Measurements from ENCODE around the gene MGMT. TPM values are rescaled to one million over a fixed set of nuclear protein-coding genes. Genes with fewer than 3 reads are reported as not detected.

MGMT gene
- total RNA-seq, 3 donors from 2014 or later = 13.2 to 14.6 (median 14.4) TPM

- no peaks in the 10 kb centered on the region for H3K27me3 Mint-ChIP-seq (ENCODE audit: low read depth)
- peaks cover 19% of the 10 kb centered on the region for H3K9me3 Mint-ChIP-seq
- DNase-seq = no peak
- H3K4me3 Mint-ChIP-seq = no peak overlapping the region
- no peaks in the 10 kb centered on the region for H3K4me1 Mint-ChIP-seq (ENCODE audit: low read depth)
- no peak for ATAC-seq
- H3K36me3 Mint-ChIP-seq (ENCODE audit: insufficient read depth) = peaks cover 32% of the 10 kb centered on the region
These were observed 249.8 kb downstream of the MGMT start for GRCh38 chr10:129716881-129717280.

GRCh38 chr10:129717816-129718547 is 250.9 kb downstream of the MGMT start:
- no peak for ATAC-seq

DNA sequence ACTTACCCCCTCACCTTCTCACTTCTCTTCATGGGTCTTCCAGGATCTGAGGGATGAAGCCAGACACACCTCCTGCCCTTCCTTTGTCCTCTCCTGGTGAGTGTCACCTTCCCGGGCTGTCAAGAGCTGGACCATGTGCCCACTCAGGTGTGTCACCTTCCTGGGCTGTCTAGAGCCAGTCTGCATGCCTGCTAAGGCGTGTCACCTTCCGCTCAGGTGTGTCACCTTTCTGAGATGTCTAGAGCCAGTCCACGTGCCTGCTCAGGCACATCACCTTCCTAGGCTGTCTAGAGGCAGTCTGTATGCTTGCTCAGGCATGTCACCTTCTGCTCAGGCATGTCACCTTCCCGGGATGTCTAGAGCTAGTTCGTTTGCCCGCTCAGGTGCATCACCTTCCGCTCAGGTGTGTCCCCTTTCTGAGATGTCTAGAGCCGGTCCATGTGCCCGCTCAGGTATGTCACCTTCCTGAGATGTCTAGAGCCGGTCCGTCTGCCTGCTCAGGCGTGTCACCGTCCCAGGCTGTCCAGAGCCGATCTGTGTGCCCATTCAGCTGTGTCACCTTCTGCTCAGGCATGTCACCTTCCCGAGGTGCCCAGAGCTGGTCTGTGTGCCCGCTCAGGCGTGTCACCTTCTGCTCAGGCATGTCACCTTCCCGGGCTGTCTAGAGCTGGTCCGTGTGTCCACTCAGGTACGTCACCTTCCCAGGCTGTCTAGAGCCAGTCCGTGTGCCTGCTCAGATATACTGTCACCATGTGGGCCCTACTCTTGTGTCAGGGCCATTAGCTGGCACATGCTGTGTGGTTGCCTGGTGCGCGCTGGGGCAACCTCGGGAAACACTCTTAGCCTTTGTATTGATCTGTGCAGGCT is 251.7 kb downstream of the MGMT start:
- peaks cover 23% of the 10 kb centered on the region for H3K9me3 Mint-ChIP-seq
- ATAC-seq = no peak
- H3K36me3 Mint-ChIP-seq (ENCODE audit: insufficient read depth) = peaks cover 32% of the 10 kb centered on the region

More at GRCh38 chr10:129717816-129718547, 250.9 kb downstream of the MGMT start:
- DNase-seq = no peak
- H3K4me1 Mint-ChIP-seq (ENCODE audit: low read depth) = no peaks in the 10 kb centered on the region
- no peaks in the 10 kb centered on the region for H3K27me3 Mint-ChIP-seq (ENCODE audit: low read depth)
- no peak overlapping the region for H3K4me3 Mint-ChIP-seq
- H3K36me3 Mint-ChIP-seq (ENCODE audit: insufficient read depth) = peaks cover 28% of the 10 kb centered on the region
- peaks cover 19% of the 10 kb centered on the region for H3K9me3 Mint-ChIP-seq

GRCh38 chr10:129719415-129719739 is 252.3 kb downstream of the MGMT start:
- Mint-ChIP-seq H3K4me3 (no peak overlapping the region), H3K4me1 (ENCODE audit: low read depth) (no peaks in the 10 kb centered on the region), H3K27me3 (ENCODE audit: low read depth) (no peaks in the 10 kb centered on the region), H3K9me3 (peaks cover 23% of the 10 kb centered on the region), H3K36me3 (ENCODE audit: insufficient read depth) (peaks cover 37% of the 10 kb centered on the region)
- DNase-seq (no peak), ATAC-seq (no peak)

More for the DNA sequence above, 251.7 kb downstream of the MGMT start:
- Mint-ChIP-seq H3K4me3 (no peak overlapping the region), H3K4me1 (ENCODE audit: low read depth) (no peaks in the 10 kb centered on the region), H3K27me3 (ENCODE audit: low read depth) (no peaks in the 10 kb centered on the region)
- DNase-seq = no peak

GRCh38 chr10:129719889-129720590 is 253.0 kb downstream of the MGMT start:
- Mint-ChIP-seq H3K4me1 (ENCODE audit: low read depth) (no peaks in the 10 kb centered on the region), H3K27me3 (ENCODE audit: low read depth) (no peaks in the 10 kb centered on the region), H3K36me3 (ENCODE audit: insufficient read depth) (peaks cover 41% of the 10 kb centered on the region), H3K4me3 (no peak overlapping the region), H3K9me3 (peaks cover 23% of the 10 kb centered on the region)
- no peak for ATAC-seq
- no peak for DNase-seq

- Mint-ChIP-seq H3K4me1 (ENCODE audit: low read depth) (no peaks in the 10 kb centered on the region), H3K27me3 (ENCODE audit: low read depth) (no peaks in the 10 kb centered on the region), H3K4me3 (no peak overlapping the region), H3K36me3 (ENCODE audit: insufficient read depth) (peaks cover 49% of the 10 kb centered on the region), H3K9me3 (peaks cover 22% of the 10 kb centered on the region)
- DNase-seq = no peak
- no peak for ATAC-seq
These were observed 258.0 kb downstream of the MGMT start for GRCh38 chr10:129725011-129725410.

GRCh38 chr10:129725482-129725881 is 258.4 kb downstream of the MGMT start:
- peaks cover 49% of the 10 kb centered on the region for H3K36me3 Mint-ChIP-seq (ENCODE audit: insufficient read depth)
- ATAC-seq (no peak), DNase-seq (no peak)
- peaks cover 20% of the 10 kb centered on the region for H3K9me3 Mint-ChIP-seq
- no peaks in the 10 kb centered on the region for H3K4me1 Mint-ChIP-seq (ENCODE audit: low read depth)
- H3K27me3 Mint-ChIP-seq (ENCODE audit: low read depth) = no peaks in the 10 kb centered on the region
- no peak overlapping the region for H3K4me3 Mint-ChIP-seq

GRCh38 chr10:129725890-129726631 is 259.0 kb downstream of the MGMT start:
- ATAC-seq (no peak), DNase-seq (no peak)
- Mint-ChIP-seq H3K4me1 (ENCODE audit: low read depth) (no peaks in the 10 kb centered on the region), H3K4me3 (no peak overlapping the region), H3K27me3 (ENCODE audit: low read depth) (no peaks in the 10 kb centered on the region), H3K36me3 (ENCODE audit: insufficient read depth) (peaks cover 43% of the 10 kb centered on the region), H3K9me3 (peaks cover 14% of the 10 kb centered on the region)

DNA sequence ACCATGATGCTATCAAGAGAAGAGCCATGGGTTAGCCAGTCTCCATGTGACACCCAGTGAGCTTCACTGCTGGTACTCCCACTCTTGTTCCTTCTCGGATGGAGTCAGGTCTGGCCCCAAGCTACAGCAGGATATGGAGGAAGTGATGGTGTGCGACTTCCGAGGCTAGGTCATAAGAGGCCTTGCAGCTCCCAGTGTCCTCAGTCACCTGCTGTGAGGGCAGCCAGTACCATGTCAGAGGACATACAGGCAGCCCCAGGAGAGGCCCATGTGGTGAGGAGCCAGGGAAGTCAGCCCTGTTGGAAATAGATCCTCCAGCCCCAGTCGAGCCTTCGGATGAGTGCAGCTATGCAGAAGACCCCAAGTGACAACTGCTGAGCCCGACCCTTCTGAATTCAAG is 260.0 kb downstream of the MGMT start:
- DNase-seq = no peak
- no peak for ATAC-seq
- H3K9me3 Mint-ChIP-seq = peaks cover 7% of the 10 kb centered on the region
- H3K4me1 Mint-ChIP-seq (ENCODE audit: low read depth) = no peaks in the 10 kb centered on the region
- H3K27me3 Mint-ChIP-seq (ENCODE audit: low read depth) = no peaks in the 10 kb centered on the region
- H3K4me3 Mint-ChIP-seq = no peak overlapping the region
- peaks cover 40% of the 10 kb centered on the region for H3K36me3 Mint-ChIP-seq (ENCODE audit: insufficient read depth)

DNA sequence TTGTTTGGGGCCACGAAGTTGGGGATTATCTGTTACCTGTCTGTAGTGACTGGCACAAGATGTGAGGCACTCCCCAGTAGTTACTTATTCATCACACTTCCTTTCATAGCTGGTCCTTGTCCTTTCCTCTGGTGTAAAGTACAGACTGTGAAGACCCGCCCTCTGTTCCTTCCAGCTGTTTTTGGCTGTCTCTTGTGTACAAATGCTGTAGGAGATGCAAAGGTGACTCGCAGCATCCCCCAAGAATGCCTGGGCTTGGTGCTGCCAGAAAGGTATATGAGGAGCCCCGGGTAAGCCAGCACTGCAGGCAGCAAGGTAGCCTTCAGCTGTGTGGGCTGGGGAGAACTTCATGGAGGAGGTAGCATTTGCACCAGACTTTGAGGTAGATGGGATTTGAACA is 260.5 kb downstream of the MGMT start:
- ATAC-seq (no peak), DNase-seq (no peak)
- H3K27me3 Mint-ChIP-seq (ENCODE audit: low read depth) = no peaks in the 10 kb centered on the region
- H3K36me3 Mint-ChIP-seq (ENCODE audit: insufficient read depth) = peaks cover 40% of the 10 kb centered on the region
- H3K4me3 Mint-ChIP-seq = no peak overlapping the region
- peaks cover 7% of the 10 kb centered on the region for H3K9me3 Mint-ChIP-seq
- H3K4me1 Mint-ChIP-seq (ENCODE audit: low read depth) = no peaks in the 10 kb centered on the region

GRCh38 chr10:129728246-129728820 is 261.3 kb downstream of the MGMT start:
- DNase-seq (no peak), ATAC-seq (no peak)
- H3K27me3 Mint-ChIP-seq (ENCODE audit: low read depth) = no peaks in the 10 kb centered on the region
- H3K4me3 Mint-ChIP-seq = no peak overlapping the region
- peaks cover 37% of the 10 kb centered on the region for H3K36me3 Mint-ChIP-seq (ENCODE audit: insufficient read depth)
- no peaks in the 10 kb centered on the region for H3K4me1 Mint-ChIP-seq (ENCODE audit: low read depth)
- H3K9me3 Mint-ChIP-seq = peaks cover 5% of the 10 kb centered on the region

GRCh38 chr10:129728905-129729795 is 262.1 kb downstream of the MGMT start:
- Mint-ChIP-seq H3K4me3 (no peak overlapping the region), H3K27me3 (ENCODE audit: low read depth) (no peaks in the 10 kb centered on the region), H3K4me1 (ENCODE audit: low read depth) (no peaks in the 10 kb centered on the region), H3K36me3 (ENCODE audit: insufficient read depth) (peaks cover 32% of the 10 kb centered on the region), H3K9me3 (peaks cover 4% of the 10 kb centered on the region)
- ATAC-seq (no peak), DNase-seq (no peak)

All from activated T-cell treated with anti-CD3 and anti-CD28 coated beads, Interleukin-2, amount 50 U/mL, for 4 hours (primary cell).